H9 (cell line): Measurements from ENCODE around the gene ANK2. TPM values are rescaled to one million over a fixed set of nuclear protein-coding genes. Genes with fewer than 3 reads are reported as not detected.

ENCODE experiments used
- DNase-seq: peaks from one replicate; pipeline ENCODE4 v3.0.0-alpha.2; 2017
- H2AFZ ChIP-seq: one replicate; pipeline ENCODE4 v1.6.1; 2013; ENCODE audit warnings: mild to moderate bottlenecking, low read length, control low read depth, moderate library complexity
- H2AK5ac ChIP-seq: 2 replicates; pipeline ENCODE4 v1.6.1; 2013; ENCODE audit warnings: low read length, control low read depth, mixed read lengths; ENCODE audit not compliant: insufficient read length
- H2BK120ac ChIP-seq: one replicate; pipeline ENCODE4 v1.6.1; 2013; ENCODE audit warnings: low read depth, mild to moderate bottlenecking, low read length, control low read depth, inconsistent platforms; ENCODE audit not compliant: poor library complexity, severe bottlenecking
- H2BK12ac ChIP-seq: 2 replicates; pipeline ENCODE4 v1.6.1; 2013; ENCODE audit warnings: low read length, control low read depth, mixed read lengths, low read depth; ENCODE audit not compliant: insufficient read length
- H2BK15ac ChIP-seq: 2 replicates; pipeline ENCODE4 v1.6.1; 2013; ENCODE audit warnings: low read depth, low read length, control low read depth
- H2BK20ac ChIP-seq: one replicate; pipeline ENCODE4 v1.6.1; 2013; ENCODE audit warnings: low read depth, mild to moderate bottlenecking, low read length, control low read depth, inconsistent platforms; ENCODE audit not compliant: poor library complexity, severe bottlenecking
- H2BK5ac ChIP-seq: 2 replicates; pipeline ENCODE4 v1.6.1; 2013; ENCODE audit warnings: low read length, control low read depth, mixed read lengths; ENCODE audit not compliant: insufficient read length
- H3K14ac ChIP-seq: 2 replicates; pipeline ENCODE4 v1.6.1; 2013; ENCODE audit warnings: low read length, control low read depth; ENCODE audit not compliant: insufficient read depth
- H3K18ac ChIP-seq: 2 replicates; pipeline ENCODE4 v1.6.1; 2013; ENCODE audit warnings: low read depth, mild to moderate bottlenecking, mixed read lengths, low read length, control low read depth; ENCODE audit not compliant: insufficient read length
- H3K23ac ChIP-seq: 2 replicates; pipeline ENCODE4 v1.6.1; 2013; ENCODE audit warnings: low read length, control low read depth, mixed read lengths, low read depth; ENCODE audit not compliant: insufficient read length
- H3K23me2 ChIP-seq: 2 replicates; pipeline ENCODE4 v1.6.1; 2013; ENCODE audit warnings: low read depth, mild to moderate bottlenecking, mixed read lengths, low read length, control low read depth; ENCODE audit not compliant: insufficient read length, poor library complexity, severe bottlenecking
- H3K27ac ChIP-seq: 2 replicates; pipeline ENCODE4 v1.5.1; 2013; ENCODE audit warnings: low read length, control low read depth, mixed read lengths, low read depth; ENCODE audit not compliant: insufficient read length
- H3K27me3 ChIP-seq: 2 replicates; pipeline ENCODE4 v1.6.1; 2013; ENCODE audit warnings: low read length, control low read depth, inconsistent platforms; ENCODE audit not compliant: insufficient read depth
- H3K4ac ChIP-seq: 2 replicates; pipeline ENCODE4 v1.6.1; 2013; ENCODE audit warnings: low read depth, mild to moderate bottlenecking, control low read depth, inconsistent platforms, low read length, moderate library complexity
- H3K4me1 ChIP-seq: 2 replicates; pipeline ENCODE4 v1.6.1; 2013; ENCODE audit warnings: low read length, control low read depth, inconsistent platforms; ENCODE audit not compliant: insufficient read depth
- H3K4me2 ChIP-seq: 2 replicates; pipeline ENCODE4 v1.6.1; 2013; ENCODE audit warnings: low read length, control low read depth, mixed read lengths; ENCODE audit not compliant: insufficient read length, insufficient read depth
- H3K56ac ChIP-seq: 2 replicates; pipeline ENCODE4 v1.6.1; 2013; ENCODE audit warnings: low read depth, mild to moderate bottlenecking, mixed read lengths, low read length, control low read depth; ENCODE audit not compliant: insufficient read length
- H3K79me1 ChIP-seq: 2 replicates; pipeline ENCODE4 v1.6.1; 2013; ENCODE audit warnings: low read depth, mild to moderate bottlenecking, moderate library complexity, low read length, control low read depth, inconsistent platforms; ENCODE audit not compliant: insufficient read depth, poor library complexity, severe bottlenecking
- H3K79me2 ChIP-seq: 2 replicates; pipeline ENCODE4 v1.6.1; 2013; ENCODE audit warnings: low read length, control low read depth, inconsistent platforms; ENCODE audit not compliant: insufficient read depth
- H3K9ac ChIP-seq: 2 replicates; pipeline ENCODE4 v1.6.1; 2013; ENCODE audit warnings: low read length, control low read depth, mixed read lengths; ENCODE audit not compliant: insufficient read length; ENCODE audit errors: extremely low read depth
- H3K9me3 ChIP-seq: one replicate; pipeline ENCODE4 v1.6.1; 2013; ENCODE audit warnings: low read depth, low read length, inconsistent platforms; ENCODE audit not compliant: control insufficient read depth
- H3T11ph ChIP-seq: one replicate; pipeline ENCODE4 v1.6.1; 2013; ENCODE audit warnings: mild to moderate bottlenecking, low read length, control low read depth, inconsistent platforms
- H4K20me1 ChIP-seq: one replicate; pipeline ENCODE4 v1.6.1; 2013; ENCODE audit not compliant: control insufficient read depth, insufficient read length, insufficient read depth
- H4K5ac ChIP-seq: 2 replicates; pipeline ENCODE4 v1.6.1; 2013; ENCODE audit warnings: low read depth, mild to moderate bottlenecking, mixed read lengths, low read length, control low read depth; ENCODE audit not compliant: insufficient read length
- H4K8ac ChIP-seq: replicated peaks from 2 replicates; pipeline ENCODE4 v1.6.1; 2013; ENCODE audit warnings: low read length, control low read depth, mixed read lengths, low read depth; ENCODE audit not compliant: insufficient read length
- H4K91ac ChIP-seq: 2 replicates; pipeline ENCODE4 v1.6.1; 2013; ENCODE audit warnings: low read depth, mild to moderate bottlenecking, moderate library complexity, mixed read lengths, low read length, control low read depth; ENCODE audit not compliant: insufficient read length
- H3K27ac Mint-ChIP-seq, 3 experiments: 2 replicates in 2 of 3; 3 replicates in 1 of 3; pipeline ENCODE4 v1.8.0; 2020 to 2021; ENCODE audit warnings: mixed read lengths in 3 of 3, mild to moderate bottlenecking in 1 of 3, moderate library complexity in 1 of 3
- H3K27me3 Mint-ChIP-seq: 2 replicates; pipeline ENCODE4 v1.8.0; 2021; ENCODE audit warnings: low read depth, mild to moderate bottlenecking, moderate library complexity, mixed read lengths
- H3K36me3 Mint-ChIP-seq, 3 experiments: 2 replicates in 2 of 3; 3 replicates in 1 of 3; pipeline ENCODE4 v1.8.0; 2020 to 2021; ENCODE audit warnings: low read depth in 3 of 3, mixed read lengths in 3 of 3; ENCODE audit not compliant: insufficient read depth in 1 of 3
- H3K4me1 Mint-ChIP-seq, 2 experiments: 2 replicates each; pipeline ENCODE4 v1.8.0; 2020; ENCODE audit warnings: mixed read lengths in 2 of 2
- H3K4me3 Mint-ChIP-seq, 2 experiments: 2 replicates in 1 of 2; 3 replicates in 1 of 2; pipeline ENCODE4 v1.8.0; 2020 to 2021; ENCODE audit warnings: mild to moderate bottlenecking in 2 of 2, mixed read lengths in 2 of 2, moderate library complexity in 1 of 2
- H3K9me3 Mint-ChIP-seq, 2 experiments: 2 replicates in 1 of 2; 3 replicates in 1 of 2; pipeline ENCODE4 v1.8.0; 2020; ENCODE audit warnings: mild to moderate bottlenecking in 2 of 2, mixed read lengths in 2 of 2, moderate library complexity in 1 of 2
- total RNA-seq: library from RNA; stranded (reverse); gene quantifications from 2 replicates; pipeline ENCODE4 v1.2.1, GENCODE V29; 2021
- TF ChIP-seq, protein P1 (sequence below): fragments of 200-600 bp; sonication (generic); conservative IDR thresholded peaks from 3 replicates; pipeline ENCODE4 v1.8.0; 2021; ENCODE audit warnings: antibody characterized with exemption, mild to moderate bottlenecking

Gene ANK2
- total RNA-seq, 1 experiment from 2014 or later, result 36.8 TPM

DNA sequence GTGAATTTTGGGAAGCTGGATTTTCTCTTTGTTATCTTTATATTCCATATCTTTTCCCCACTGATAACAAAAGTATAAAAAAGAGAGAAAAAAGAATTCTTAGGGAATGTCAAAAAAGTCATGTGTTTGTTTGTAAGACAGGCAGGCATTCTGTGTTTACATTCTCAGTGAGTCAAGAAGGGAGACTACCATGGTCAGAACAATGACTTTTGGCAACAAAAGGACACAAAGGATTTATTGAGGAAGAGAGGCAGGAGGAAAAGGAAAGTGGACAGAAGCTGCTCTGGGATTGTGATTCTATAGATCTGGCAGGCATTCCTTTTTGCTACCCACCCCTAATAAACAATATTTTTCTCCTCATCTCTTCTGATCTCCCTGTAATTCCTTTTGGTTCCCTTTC lies 5.9 kb upstream of the ANK2 start:
- H3K9me3 Mint-ChIP-seq, result no peaks in the 10 kb centered on the region; a peak in 1 of 5 replicates
- no peaks in the 10 kb centered on the region for H3K23me2 ChIP-seq

More for the DNA sequence above, 5.9 kb upstream of the ANK2 start:
- H3K23ac ChIP-seq, result no peak overlapping the region
- no peaks in the 10 kb centered on the region for H3K27me3 ChIP-seq
- no peak overlapping the region for H4K5ac ChIP-seq
- H4K91ac ChIP-seq, result no peak overlapping the region
- H2BK120ac ChIP-seq, result no peak overlapping the region
- no peak overlapping the region for H2BK5ac ChIP-seq
- no peak overlapping the region for H3K14ac ChIP-seq
- H3K27ac ChIP-seq, result no peak overlapping the region
- no peaks in the 10 kb centered on the region for H3K9me3 ChIP-seq
- no peak overlapping the region for H2AK5ac ChIP-seq
- Mint-ChIP-seq H3K36me3 (peaks cover 4 to 6% (median 4%) of the 10 kb centered on the region in 3 experiments; a peak in 5 of 7 replicates), H3K4me3 (no peak overlapping the region), H3K27me3 (no peaks in the 10 kb centered on the region), H3K27ac (0 out of 7 replicates have a peak overlapping the region, but pooled peaks of 1 of the 3 experiments have one; percentile 20), H3K4me1 (peaks cover 16 to 17% of the 10 kb centered on the region in 2 experiments)
- no peak overlapping the region for H3K9ac ChIP-seq
- TF ChIP-seq, protein P1, sequence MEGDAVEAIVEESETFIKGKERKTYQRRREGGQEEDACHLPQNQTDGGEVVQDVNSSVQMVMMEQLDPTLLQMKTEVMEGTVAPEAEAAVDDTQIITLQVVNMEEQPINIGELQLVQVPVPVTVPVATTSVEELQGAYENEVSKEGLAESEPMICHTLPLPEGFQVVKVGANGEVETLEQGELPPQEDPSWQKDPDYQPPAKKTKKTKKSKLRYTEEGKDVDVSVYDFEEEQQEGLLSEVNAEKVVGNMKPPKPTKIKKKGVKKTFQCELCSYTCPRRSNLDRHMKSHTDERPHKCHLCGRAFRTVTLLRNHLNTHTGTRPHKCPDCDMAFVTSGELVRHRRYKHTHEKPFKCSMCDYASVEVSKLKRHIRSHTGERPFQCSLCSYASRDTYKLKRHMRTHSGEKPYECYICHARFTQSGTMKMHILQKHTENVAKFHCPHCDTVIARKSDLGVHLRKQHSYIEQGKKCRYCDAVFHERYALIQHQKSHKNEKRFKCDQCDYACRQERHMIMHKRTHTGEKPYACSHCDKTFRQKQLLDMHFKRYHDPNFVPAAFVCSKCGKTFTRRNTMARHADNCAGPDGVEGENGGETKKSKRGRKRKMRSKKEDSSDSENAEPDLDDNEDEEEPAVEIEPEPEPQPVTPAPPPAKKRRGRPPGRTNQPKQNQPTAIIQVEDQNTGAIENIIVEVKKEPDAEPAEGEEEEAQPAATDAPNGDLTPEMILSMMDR, result no peak
- no peak overlapping the region for H2BK12ac ChIP-seq
- no peak overlapping the region for H4K8ac ChIP-seq
- H2BK15ac ChIP-seq, result no peak overlapping the region
- no peak overlapping the region for H3K18ac ChIP-seq
- H3K56ac ChIP-seq, result no peak overlapping the region
- no peak overlapping the region for H2AFZ ChIP-seq
- no peak for DNase-seq
- H2BK20ac ChIP-seq, result no peak overlapping the region
- H3T11ph ChIP-seq, result no peak overlapping the region
- no peak overlapping the region for H3K4ac ChIP-seq
- H3K4me1 ChIP-seq, result no peaks in the 10 kb centered on the region
- H3K4me2 ChIP-seq, result no peak overlapping the region
- no peaks in the 10 kb centered on the region for H4K20me1 ChIP-seq
- no peaks in the 10 kb centered on the region for H3K79me2 ChIP-seq
- no peaks in the 10 kb centered on the region for H3K79me1 ChIP-seq
